ENCODE data around the gene PTPRD.
"Not testable (repeated sequence)": the region's sequence is repeated elsewhere in the genome, so short reads cannot be mapped to it uniquely, and the experiment has no call there.

Gene PTPRD

DNA sequence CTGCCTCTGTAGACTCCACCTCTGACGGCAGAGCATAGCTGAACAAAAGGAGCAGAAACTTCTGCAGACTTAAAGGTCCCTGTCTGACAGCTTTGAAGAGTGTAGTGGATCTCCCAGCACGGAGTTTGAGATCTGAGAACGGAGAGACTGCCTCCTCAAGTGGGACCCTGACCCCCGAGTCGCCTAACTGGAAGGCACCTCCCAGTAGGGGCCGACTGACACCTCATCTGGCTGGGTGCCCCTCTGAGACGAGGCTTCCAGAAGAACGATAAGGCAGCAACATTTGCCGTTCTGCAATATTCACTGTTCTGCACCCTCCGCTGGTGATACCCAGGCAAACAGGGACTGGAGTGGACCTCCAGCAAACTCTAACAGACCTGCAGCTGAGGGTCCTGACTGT is 1186.3 kb downstream of the PTPRD start:
- not testable (repeated sequence) for DNase-seq

DNA sequence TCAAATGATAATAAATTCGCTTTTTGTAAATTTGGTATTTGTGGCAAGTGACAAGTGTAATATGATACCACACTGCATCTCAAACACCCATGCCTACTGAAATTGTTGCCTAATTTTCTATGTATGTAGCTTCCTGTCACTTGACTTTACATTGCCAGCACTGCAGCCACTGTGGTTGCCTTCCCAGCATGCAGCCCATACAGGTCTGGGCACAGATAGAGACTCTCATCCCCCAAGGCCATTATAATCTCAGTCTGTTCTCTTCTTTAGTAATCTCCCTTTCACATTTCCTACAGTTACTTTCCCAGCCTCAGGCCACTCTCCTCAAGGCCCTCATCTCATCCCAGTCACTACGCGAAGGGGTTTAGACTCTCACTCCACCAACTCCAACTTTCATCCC is 1200.6 kb downstream of the PTPRD start:
- no peak for DNase-seq

DNA sequence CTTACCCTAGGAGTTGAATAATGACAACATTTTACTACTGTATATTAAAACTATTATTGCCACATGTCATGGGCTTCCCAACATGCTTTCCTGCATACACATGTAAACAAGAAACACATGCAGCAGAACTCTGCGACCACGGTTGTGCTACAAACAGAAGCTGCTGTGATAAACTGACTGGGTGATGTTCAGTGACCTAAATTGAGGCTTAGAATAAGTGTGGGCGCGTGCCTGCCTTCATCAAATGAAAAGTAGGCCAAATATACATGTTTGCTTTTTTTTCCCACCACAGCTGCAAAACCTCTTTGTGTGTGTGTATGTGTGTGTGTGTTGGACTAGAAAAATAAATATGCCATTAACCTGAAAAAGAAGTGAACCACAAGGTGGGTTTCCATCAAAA is 1202.1 kb downstream of the PTPRD start:
- no peak for DNase-seq

DNA sequence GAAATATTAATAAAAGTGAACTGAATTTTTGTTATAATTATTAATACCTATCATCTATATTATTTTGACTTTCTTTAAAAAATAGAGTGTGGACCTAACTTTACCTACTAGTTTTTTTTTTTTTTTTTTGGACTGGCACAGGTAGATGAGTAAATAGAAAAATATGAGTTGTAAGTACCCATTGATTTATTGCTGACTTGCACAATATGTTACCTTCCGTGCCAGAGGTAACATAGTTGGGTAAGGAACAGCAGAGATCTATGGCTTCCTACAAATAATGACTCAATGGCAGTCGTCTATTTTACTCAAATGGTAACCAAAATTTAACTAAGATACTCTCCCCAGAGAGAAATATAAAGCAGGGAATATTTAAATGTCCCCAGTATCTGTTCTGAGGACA is 1212.8 kb downstream of the PTPRD start:
- no peak for DNase-seq

DNA sequence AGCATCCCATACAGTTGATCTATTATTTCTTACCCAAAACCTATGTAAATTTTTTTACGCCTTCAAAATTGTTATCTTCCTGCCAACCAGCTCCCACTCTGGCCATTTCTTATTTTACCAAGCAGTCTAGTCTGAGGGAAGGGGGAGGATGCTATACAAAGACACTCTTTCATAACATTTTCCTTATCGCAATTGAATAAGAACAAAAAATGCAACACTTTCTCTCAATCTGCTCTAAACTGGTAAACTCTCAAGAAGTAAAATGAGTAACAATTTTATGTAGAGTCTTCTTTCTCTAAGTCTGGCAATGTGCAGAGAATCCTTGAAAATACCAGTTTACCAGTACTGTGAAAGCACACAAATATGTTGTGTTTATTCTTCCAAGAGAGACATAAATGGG is 1216.3 kb downstream of the PTPRD start:
- no peak for DNase-seq

DNA sequence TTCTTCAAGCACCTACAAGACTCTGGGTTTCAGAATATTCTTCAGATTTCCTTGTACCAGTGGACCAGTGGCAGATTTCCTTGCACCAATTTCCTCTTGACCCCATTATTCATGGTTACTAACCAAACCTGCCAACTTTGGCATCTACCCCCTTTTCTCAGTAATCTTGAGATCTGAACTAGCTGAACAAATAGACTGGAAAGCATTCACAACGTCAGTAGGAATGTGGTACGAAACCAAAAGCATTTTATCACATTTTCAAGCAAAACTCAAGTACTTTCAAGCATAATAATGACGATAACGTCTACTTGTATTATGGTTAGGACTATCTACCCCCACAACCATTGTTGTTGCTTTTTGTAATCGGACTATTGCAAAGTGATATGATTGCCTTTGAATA is 1217.3 kb downstream of the PTPRD start:
- no peak for DNase-seq

DNA sequence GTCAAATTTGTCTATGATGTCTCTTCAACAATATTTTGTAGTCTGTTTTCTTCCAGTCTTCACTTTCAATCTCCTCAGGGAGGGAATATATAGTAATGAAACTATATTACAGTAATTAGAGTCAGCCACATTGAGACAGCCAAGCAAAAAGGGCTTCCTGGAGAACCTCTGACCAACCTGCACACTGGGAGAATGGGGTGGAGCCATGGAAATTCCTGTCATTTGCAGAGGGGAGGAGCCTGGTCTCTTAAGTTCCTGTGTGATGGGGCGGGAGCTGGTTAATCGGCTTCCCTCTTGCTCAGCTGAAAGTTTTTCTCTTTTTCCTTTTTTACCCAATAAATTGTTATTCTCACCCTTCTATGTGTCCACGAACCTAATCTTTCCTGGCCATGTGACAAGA is 1220.0 kb downstream of the PTPRD start:
- DNase-seq: no peak

DNA sequence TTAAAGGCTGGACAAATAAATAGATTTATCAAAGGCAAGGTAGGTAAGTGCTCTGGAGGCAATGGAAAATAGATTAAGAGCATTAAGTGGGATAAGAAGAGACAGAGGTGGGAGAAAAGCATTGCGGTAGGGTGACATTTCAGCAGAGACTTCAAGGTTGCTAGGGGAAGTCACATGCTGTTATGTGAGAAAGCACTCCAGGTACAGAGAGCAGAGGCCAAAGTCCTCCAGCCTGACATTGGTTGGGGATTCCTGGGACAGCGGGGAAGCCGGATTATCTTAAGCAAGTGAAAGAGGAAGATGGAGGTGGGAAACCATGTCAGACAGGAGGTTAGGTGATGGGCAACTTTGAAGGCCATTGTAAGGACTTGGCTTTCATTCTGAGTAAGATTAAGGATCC is 1222.9 kb downstream of the PTPRD start:
- DNase-seq: no peak

DNA sequence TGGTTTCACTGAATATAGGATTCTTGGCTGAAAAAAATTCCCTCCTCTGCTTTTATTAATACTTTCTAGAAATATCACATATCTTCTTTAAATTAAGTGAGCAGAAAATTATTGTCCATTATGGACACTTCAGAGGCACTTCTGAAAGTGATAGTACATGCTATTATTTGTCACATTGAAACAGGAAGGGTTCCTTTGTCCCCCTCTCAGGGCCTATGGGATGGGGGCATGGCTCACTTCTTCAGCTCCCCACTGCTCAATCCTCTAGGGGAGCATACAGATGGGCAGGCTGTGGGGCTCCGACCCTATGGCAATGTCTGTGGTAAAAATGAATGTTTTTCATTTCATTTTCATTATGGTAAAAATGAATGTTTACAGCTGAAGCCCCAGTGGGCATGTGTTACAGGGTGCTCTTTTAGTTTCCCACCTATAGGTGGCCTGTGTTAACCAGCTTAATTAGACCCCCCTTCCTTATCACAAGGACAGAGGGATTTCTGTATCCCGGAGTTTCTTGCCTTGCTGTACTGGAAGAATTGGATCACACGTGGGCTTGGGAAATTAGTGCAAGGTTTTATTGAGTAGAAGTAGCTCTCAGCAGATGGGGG is 1225.2 kb downstream of the PTPRD start:
- no peak for DNase-seq

DNA sequence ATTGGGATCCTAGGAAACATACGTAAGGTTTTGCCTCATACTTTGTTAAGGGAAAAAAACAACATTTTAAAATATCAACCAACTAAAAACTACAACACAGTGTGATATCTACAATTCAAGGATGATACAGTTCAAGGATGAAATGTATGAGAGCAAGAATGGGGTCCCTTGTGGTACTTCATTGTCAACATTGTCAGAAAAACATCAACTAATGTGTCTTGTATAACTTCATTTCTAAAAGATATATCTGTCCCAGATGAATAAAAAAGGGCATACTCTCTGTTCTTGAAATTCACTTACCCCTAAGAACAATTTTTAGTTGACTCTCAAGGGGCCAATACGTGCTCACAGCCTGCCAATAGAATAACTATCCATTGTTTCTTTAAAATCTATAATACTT is 1250.5 kb downstream of the PTPRD start:
- no peak for DNase-seq

DNA sequence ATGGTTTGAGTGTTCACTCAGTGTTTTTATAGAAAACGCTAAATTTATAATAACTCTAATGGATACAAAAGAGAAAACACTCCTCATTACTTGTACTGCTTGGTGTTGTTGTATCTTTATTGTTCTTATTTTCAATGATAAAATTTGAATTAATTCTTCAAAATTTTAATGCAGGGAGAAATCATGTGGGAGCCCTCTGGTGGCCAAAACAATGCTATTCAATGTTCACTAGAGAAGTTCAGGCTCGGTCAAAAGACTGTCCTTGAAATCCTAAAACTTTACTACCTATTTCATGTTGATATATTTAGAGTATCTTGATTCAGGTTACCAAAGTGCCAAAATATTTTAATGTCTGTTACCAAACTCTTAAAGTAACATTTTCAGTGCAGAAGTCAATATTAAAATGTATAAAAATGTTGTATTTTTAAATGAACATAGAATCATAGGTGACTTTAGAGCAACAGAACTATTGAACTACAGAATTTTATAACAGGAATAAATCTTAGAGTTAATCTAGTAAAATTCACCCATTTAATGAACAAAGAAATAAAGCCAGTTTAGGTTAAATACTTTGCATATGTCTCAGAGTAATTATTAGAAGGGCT is 1259.8 kb downstream of the PTPRD start:
- no peak for DNase-seq

DNA sequence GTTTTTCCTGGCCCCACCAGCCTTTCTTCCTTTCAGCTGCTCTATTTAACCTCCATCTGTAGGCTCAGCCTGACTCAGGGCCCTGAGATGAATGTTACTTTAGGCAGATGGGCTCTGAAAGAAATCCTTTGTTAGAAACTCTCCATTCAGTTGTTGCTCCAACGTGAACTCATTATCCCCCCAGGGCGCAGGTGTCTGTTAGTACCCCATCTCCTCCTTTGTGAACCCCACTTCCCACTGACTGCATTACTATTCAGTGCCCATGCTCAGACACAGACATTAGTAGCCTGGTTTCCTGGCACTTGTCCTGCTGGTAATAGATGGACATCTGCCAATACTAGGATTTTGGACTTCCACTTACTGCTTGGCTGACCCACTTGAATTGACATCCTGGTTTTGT is 1271.6 kb downstream of the PTPRD start:
- no peak for DNase-seq

DNA sequence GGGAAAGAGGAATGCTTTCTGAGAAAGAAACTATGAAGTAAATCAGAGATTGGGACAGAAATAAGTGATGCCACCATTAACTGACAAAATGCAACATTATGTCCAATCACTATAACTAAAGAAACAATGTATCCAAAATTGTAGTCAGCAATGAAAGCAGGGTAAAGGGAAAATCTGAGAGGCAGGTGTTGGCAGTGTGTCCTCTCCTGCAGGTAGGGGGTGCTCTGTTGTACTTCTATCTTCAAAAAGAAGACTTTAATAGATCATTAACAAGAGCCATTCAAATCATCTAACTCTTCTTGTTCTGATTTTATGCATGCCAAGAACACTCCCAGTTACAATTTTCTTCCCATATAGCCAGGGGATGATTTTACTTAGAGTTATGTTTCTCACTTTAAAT is 1275.7 kb downstream of the PTPRD start:
- no peak for DNase-seq

DNA sequence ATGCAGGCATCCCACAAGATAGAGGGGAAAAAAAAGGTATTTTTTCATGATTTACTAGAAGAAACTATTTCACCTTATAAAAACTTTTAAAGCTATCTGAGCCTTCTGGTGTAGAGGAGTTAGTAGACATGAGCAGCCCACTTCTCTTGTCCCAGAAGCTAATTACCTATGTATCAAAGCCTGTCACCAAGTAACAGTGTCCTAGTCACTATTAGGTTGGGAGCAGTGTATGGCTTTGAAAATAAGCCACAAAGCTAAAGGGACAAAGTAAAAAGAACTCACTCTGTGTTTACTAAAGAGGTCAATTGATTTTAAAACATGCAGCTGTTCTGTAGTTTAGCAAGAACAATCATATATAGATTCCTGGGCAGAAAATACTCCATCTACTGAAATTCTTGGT is 1286.1 kb downstream of the PTPRD start:
- no peak for DNase-seq

DNA sequence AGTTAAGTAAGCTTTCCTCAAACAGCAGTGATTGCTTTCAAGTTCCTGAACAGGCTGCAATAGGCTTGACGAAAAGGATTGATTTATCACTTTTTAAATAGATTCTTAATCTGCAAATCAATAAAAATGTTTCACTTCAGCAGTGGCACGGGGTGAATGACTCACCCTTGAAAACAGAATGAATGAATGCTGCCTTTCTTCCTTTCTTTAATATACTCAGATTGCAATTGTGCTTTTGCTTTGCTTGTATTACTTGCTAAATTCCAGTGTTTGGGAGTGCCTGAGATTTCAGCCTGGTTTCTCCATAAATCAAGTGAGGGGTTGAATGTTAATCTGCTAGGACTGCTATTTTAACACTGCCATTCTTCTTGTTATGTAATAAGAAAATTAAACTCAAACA is 1293.8 kb downstream of the PTPRD start:
- DNase-seq: no peak

DNA sequence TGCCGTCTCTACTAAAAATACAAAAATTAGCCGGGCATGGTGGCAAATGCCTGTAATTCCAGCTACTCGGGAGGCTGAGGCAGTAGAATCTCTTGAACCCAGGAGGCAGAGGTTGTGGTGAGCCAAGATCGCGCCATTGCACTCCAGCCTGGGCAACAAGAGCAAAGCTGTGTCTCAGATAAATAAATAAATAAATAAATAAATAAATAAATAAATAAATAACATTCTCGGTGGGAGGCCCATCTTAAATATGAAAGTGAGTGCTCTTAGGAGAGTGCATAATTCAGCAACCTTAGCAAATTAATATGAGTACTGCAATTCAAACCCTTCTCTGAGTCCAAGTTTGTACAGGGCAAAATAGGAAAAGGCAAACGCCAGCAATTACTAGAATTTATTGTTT is 1302.1 kb downstream of the PTPRD start:
- DNase-seq: not testable (repeated sequence)

DNA sequence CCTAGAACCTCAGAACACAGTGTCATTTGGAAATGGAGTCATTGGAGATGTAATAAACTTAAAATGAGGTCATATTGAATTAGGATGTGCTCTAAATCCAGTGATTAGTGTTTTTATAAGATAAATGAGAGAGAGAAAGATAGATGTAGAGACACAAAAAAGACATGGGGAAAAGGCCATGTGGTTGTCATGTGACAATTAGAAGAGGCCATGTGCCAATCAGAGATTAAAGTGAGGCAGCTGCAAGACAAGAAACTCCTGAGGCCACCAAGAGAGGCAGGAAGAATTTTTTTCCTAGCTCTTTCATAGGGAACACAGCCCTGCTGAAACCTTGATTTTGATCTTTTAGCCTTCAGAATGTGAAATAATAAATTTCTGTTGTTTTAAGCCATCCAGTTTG is 1307.2 kb downstream of the PTPRD start:
- no peak for DNase-seq

DNA sequence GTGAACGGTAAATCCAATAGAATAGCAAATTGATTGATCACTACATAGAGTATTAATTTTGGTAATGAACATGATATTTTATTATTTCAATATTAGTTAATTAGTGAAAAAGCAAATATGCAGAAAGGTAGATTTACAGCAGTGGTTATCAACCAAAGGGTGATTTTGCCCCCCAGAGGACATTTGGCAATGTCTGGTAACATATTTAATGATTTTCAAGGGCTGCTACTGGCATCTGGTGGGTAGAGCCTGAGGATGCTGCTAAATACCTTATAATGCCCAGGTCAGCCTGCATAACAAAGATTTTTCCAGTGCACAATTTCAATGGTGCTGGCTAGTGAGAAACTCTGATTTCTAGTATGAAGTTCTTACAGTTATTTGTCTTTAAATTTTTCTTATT is 1313.7 kb downstream of the PTPRD start:
- DNase-seq: no peak

DNA sequence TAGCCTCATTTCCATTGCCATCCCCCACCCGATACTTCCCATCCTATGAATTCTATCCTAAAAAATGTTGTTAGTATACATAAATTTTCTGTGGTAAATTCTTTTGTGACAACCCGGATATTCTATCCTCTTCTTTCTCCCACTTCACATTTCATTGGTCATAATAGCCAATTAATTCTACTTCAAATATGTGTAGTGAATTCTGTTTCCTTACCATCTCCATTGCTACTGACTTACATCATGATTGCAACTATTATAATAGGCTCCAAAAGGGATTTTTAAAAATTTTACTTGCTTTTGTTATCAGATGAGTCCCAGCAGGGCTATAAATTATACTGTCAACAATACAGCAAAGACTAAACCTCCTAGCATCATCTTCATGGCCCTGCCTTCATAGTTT is 1326.8 kb downstream of the PTPRD start:
- DNase-seq: no peak

DNA sequence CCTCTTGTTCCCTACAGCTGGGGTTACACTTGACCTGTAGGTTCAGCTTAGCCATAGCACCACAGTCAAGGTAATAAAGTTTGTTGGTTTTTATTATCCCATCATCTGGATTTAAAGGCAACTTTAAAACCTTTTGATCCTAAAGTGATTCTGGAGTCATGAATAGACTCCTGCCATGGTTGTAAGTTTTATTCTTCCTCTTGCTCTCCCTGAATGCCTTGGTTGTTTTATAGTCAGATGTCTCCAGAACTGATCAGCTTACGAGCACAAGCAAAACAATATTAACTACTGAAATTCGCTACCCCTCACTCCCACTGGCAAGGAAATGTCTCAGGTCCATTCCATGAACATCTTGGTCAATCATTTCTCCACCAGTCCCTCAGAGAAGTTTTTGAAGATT is 1328.6 kb downstream of the PTPRD start:
- DNase-seq: no peak

DNA sequence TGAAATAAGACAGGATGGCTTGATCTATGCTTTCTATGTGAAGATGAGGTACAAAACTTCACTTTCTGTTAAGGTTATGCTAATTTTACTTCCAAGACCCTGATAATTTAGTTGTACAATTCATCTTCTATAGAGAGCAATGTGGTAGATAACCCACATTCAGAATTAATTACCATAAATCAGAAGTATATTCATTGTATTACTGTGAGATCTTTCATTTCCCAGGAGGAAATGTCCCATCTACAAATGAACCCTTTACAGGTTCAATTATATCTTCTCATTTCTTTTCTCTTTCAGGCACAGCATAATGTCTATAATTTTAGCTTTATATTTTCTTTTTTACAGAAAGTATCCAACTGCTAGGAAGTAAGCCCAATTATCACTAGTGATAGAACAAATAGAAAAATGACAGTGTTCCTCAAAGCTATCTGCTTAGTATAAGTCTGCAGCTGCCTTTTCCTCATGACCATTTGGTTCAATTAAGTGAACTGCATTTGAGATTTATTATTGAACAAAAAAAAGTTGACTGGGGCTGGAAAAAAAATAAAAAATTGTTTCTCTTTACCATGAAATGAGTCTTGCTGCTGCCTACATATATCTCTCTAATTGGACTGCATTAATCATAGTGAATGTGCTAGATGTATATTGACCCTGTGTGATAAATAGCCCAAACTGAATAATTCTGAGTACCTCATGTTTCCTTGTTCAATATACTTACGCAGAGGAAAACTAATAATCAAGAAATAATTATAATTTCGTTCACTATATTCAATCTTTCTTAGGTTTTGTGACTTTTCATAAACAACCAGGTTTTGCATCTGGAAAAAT is 1329.4 kb downstream of the PTPRD start:
- DNase-seq: no peak

DNA sequence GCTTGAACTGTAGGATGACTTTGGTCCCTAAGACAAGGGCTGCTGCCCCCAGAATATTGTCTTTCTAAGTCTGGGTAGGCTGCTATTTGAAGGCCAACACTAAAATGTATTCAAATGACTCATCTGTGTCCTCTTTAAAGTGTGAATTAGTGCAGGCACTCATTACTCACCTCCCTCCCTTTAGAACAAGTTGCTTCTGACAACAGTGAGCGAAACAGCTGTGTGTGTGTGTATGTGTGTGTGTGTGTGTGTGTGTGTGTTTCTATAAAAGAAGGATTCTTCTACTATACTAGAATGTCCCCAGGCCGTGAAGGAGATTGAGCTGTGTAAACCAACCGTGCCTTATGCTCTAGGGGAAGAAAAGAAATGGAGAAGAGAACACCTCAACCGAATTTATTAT is 1337.2 kb downstream of the PTPRD start:
- DNase-seq: no peak

DNA sequence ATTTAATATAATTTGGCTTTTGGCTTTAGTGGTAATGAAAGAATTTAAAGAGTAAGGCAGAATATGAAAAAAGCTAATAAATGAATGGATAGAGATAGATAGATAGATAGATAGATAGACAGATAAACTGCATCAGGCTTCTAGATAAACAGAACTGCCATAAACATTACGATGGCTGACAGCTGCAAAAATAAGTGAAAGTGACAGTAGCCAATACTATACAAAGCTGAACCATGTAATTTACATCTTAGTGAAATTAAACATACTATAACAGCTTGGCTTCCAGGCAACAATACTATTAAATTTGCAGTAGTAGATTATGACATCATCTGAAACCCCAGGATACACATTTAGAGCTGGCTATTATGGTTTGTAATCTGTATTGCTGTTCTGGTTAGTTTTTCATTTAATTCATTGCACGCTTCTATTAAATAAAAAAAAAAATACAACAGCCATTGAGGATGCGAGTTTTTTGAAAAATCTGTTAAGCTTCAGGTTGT is 1354.8 kb downstream of the PTPRD start:
- no peak for DNase-seq

DNA sequence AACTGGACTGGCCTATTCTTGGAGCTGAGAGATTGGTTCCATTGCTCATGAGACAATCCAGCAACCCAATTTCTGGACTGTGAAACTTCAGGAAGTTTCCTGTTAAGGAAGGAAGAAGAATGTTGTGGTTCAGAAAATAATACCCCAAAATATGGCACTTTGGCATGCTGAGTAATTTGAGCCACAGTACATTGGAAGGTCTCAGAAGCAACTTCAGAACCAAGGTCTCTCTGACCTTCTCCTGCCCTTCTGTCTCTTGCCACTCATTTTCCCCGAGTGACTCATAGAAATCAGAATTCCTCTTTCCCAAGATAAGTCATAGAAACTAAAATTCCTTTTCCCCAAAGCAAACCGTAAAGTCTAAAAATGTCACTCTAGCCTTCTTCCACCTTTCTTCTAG is 1366.1 kb downstream of the PTPRD start:
- no peak for DNase-seq

All from cortex of kidney (tissue), 1 donor.